Measurements from ENCODE around the gene PPARA.
"Not testable (repeated sequence)": the region's sequence is repeated elsewhere in the genome, so short reads cannot be mapped to it uniquely, and the experiment has no call there.

Gene PPARA

DNA sequence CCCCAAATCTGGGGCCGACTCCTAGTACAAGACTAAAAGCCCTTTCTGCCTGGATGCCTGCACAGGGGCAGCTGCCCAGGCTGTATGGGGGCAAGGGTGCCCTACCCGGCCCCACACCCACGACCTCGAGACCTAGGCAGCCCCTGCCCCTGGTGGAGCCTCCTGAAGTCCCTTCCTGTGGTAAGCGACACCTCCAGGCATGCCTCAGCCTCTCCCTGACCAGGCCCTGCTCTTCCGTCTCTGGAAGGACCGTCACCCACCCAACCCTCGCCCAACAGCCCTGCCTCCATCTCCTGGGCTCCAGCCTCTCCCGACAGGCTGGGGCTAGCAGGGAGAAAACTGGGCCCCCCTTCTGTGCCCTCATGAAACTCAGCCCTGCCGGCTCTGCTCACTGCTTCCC is 22.8 kb upstream of the PPARA start:
- no peak for DNase-seq

- no peak for DNase-seq
Measured at GRCh38 chr22:46128606-46129005, 21.7 kb upstream of the PPARA start.

GRCh38 chr22:46129390-46130041 is 20.8 kb upstream of the PPARA start:
- DNase-seq: no peak

DNA sequence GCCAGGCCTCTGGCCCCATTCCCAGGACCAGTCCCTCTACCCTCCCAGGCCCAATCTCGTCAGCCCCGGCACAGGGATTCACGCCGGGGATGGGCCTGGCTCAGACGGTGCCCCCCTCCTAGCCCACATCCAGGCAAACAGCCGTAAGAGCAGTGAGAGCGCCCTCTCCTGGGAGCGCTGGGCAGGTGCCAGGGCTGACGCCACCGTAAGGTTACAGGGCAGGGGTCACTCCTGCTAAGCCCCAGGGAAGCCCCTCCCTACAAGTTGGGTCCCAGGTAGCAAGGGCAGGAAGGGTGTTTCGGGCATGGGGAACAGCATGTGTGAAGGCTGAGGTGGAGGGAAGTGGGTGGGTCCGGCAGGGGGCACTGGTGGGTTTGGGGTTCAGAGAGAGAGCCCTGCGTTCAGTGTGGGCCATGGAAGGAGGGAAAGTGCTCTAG is 19.2 kb upstream of the PPARA start:
- DNase-seq: no peak

GRCh38 chr22:46132193-46132829 is 18.0 kb upstream of the PPARA start:
- DNase-seq: not testable (repeated sequence)

- no peak for DNase-seq
Measured at GRCh38 chr22:46132830-46133587, 17.3 kb upstream of the PPARA start.

DNA sequence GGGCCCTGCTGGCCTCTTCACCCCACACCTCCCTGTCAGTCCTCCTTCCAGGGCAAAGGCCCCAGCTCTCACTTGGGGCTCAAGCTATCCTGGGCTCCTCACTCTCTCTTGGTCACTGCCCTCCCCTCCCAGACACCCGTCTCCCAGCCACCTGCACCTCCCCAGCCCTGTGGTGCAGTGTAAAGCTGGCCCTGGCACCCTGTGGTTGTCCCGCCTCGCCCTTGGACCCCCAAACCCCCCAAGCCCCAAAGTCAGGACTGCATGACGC is 16.8 kb upstream of the PPARA start:
- no peak for DNase-seq

- no peak for DNase-seq
Measured at GRCh38 chr22:46134111-46134705, 16.1 kb upstream of the PPARA start.

- DNase-seq: no peak
Measured at GRCh38 chr22:46135611-46136485, 14.5 kb upstream of the PPARA start.

- no peak for DNase-seq
Measured at GRCh38 chr22:46136486-46137217, 13.7 kb upstream of the PPARA start.

DNA sequence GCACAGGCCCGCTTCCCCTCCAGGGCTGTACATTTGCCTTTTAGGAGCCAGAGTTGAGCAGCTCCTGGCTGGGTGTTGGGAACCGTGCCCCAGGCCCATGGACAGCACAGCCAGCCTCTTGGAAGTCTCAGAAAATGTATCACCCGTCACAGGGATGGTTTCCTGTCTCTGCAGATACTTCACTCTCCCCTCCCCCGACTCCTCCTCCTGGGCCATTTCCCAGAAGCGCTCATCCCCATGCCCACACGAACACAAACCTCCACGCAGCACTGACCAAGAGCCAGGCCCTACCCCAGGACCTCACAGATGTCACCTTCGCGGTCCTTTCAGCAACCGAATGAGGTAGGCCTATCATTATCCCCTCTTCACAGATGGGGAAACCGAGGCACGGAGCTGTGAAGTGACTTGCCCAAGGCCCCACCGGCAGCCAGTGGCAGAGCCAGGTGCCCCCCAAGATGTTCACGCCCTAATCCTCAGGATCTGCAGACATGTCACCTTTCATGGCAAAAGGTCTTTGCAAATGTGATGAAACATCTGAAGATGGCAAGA is 13.0 kb upstream of the PPARA start:
- no peak for DNase-seq

DNA sequence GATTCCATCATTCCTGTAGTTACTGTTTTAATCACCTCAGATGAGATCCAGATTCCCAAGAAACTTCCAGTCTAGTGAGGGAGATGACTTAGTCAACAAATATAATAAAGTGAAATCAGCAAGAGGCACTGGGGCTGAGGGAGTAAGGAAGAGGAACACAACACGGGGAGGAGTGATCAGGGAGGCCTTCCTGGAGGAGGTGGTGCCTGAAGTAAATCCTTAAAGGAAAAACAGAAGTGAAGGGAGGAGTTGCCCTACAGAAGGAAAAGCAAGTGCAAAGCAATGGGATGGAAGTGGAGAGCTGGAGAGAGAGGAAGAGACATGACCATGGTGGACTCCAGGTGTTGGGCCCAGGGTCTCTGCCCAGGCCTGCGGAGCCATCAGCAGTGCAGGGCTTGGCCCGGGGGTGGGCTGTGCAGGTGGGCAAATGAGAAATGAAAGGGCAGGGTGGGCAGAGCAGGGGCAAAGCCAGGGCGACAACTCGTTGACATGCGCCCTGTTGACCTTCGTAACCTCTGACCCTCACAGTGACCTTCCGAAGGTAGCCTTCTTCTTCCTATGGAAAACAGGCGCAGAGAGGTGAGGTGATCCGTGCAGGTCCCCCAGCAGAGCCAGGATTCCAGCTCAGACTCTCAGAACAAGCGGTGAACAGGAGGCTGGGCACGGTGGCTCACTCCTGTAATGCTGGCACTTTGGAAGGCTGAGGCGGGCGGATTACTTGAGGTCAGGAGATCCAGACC is 12.1 kb upstream of the PPARA start:
- DNase-seq: no peak

DNA sequence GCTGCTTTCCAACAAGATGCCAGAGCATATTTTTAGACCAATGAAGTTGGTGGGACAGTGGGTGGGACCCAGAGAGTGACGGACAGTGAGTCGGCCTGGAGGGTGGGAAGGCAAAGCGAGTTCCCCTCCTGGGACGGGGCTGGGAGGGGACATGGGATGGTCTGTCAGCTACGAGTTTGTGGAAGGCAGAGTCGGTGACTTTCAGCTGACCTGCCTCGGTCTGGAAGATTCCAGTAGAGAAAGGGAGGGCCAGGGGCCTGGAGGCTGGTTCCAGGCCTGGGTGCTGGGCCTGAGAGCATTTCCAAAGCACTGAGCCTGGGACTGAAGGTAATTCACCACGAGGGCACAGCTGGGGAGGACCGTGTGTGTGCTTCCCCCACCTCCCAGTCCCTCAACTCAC is 10.9 kb upstream of the PPARA start:
- DNase-seq: not testable (repeated sequence)

GRCh38 chr22:46139895-46140350 is 10.4 kb upstream of the PPARA start:
- DNase-seq: no peak

DNA sequence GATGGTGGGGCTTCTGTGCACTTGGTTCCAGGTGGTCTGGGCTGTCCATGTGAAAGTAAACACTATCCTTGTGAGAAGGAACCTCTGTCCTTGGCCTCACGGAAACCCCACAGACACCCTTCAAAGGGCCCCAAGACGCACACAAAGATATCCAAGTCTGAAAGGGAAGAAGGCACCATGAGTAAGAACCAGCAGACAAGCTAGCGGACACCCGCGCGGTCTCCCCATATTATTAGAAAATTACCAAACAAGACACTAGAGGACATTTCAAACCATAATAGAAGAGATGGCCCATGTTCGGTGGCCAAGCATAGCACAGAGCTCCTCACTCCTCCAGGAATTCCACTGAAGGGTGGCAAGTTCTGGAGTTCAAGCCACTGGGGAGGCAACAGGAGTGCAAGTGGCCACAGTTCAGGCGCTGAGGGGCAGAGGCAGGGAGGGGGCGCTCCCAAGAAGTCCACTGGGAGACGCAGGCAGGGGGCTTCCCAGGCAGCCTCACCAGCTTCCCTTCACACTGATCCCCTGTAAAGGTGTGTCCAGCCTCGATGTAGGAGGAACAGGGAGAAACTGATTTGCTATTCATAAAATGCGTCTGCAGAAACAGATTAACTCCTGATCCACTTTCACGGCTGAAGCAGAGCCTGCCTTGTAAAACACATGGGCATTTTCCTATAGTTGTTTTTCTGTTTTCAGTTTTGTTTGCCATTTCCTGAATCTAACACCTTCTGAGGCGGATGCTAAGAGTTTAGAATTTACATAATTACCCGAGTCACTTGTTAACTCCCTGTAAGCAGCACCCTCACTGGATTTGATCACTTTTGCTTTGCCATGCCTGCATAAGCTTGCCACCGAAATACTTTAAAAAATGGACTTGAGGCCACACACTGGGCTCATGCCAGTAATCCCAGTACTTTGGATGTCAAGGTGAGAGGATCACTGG is 9.1 kb upstream of the PPARA start:
- DNase-seq: no peak

DNA sequence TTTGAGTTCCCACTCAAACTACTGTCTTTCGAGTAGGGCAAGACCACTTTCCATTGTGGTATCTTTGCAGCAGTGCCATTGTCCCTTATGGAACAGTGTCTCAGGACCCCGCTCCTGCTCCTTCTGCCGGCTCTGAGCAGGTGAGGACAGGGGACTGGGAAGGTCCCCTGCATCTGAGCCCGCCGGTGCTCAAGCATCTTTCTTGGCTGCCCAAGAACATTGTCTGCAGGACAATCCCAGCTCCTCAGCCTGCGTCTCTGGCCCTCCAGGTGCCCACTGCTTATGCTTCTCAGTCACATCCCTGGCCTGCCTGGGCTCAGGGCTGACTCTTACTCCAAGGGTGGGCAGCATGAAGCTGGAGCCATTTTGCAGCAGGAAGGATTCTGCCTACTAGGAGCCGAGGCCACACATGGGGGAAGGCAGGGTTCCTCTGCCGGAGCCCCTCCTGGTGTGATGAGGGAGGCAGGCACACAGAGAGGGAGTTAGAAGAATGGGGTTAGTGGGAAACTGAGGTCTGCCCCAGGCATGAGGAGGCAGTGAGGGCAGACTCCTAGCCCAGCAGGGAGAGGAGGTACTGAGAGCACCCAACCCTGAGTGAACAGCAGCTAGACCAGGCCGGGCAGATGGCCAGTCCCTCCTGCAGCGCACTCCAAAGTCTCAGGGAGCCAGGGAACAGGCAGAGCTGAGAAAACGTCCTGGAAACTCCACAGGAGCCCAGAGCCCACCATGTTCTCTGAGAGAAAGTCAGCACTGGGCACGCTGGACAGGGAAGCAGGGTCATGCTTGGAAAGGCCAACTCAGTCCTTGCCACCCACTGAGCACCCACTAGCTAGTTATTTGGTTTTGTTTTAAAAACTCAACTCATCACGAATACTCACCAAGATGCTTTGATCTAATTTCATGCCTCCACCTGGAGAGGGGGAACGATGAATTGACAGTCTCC is 7.5 kb upstream of the PPARA start:
- DNase-seq: no peak

DNA sequence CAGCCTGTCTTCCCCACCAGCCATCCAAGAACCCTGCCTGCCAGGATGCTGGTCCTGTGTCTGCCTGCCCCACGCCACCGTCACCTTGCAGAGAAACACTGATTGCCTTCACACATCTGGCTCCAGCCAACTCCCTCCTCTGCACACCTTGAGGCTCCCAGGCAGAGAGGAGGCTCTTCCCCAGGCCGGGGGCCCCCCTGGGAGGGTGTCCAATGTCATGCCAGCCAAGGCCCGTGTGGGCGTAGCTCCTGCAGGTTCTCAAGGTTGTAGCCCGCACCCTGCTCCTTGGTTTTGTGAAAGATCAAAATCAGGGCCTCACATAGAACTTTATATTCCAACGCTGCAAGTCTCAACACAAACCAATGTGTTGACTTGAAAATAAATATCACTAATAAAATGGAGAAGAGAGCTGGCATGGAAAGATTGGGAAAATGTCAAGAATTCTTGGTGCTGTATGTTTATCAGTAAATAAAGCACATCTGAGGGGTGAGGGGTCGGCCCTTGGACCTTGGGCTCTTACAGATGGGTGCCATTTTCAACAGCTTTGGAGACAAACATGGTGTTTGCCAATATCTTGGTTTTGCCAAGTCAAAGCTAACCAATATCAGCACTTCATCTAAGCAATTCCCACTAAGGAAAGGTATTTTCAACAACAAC is 6.7 kb upstream of the PPARA start:
- no peak for DNase-seq

GRCh38 chr22:46145361-46145851 is 4.9 kb upstream of the PPARA start:
- DNase-seq: no peak

Data from fibroblast of skin of scalp (primary cell).